B cell (primary cell): Measurements from ENCODE around the gene VPS45. TPM values are rescaled to one million over a fixed set of nuclear protein-coding genes. Genes with fewer than 3 reads are reported as not detected.
"Not testable (repeated sequence)": the region's sequence is repeated elsewhere in the genome, so short reads cannot be mapped to it uniquely, and the experiment has no call there.

Experiments
- ATAC-seq: fragments of 200-7000 bp; cut with Tn5 transposase; one replicate; pipeline ENCODE4 v1.10.0; 2021; ENCODE audit warnings: low read depth, mild to moderate bottlenecking, moderate number of reproducible peaks, moderate library complexity
- CTCF ChIA-PET: fragments of 350-600 bp; sonication (Branson Sonifier 250); formaldehyde crosslinking; loops from one replicate; lab custom pipeline; 2021; ENCODE audit warnings: antibody characterized with exemption, inconsistent platforms; lab: Charles Lee
- POLR2A ChIA-PET: fragments of 350-600 bp; sonication (Branson Sonifier 250); formaldehyde crosslinking; loops from one replicate; lab custom pipeline; 2021; ENCODE audit warnings: antibody characterized with exemption; lab: Charles Lee
- DNase-seq: peaks from one replicate; pipeline ENCODE4 v3.0.0; 2013
- H2AFZ ChIP-seq: 2 replicates; pipeline ENCODE4 v1.6.1; 2012; ENCODE audit warnings: mild to moderate bottlenecking, low read depth, low read length; ENCODE audit not compliant: insufficient read depth, poor library complexity, severe bottlenecking
- H3K27ac ChIP-seq, 2 donors: 1 replicate in 1 of 2; 2 replicates in 1 of 2; pipeline ENCODE4 v1.5.1; 2012 to 2013; ENCODE audit warnings: low read length in 2 of 2, mild to moderate bottlenecking in 2 of 2, moderate library complexity in 1 of 2
- H3K27me3 ChIP-seq, 4 experiments: fragments of 200-600 bp in 1 of 4; sonication (generic) in 1 of 4; replicated peaks in 1 of 4; 1 replicate in 2 of 4; 2 replicates in 2 of 4; pipeline versions ENCODE4 v1.6.1 to v1.7.0; 2013 to 2016; ENCODE audit warnings: low read length in 3 of 4, mild to moderate bottlenecking in 2 of 4, mixed read lengths in 1 of 4, moderate library complexity in 1 of 4; ENCODE audit not compliant: insufficient read depth in 4 of 4, control insufficient read depth in 3 of 4; ENCODE audit errors: control extremely low read depth in 1 of 4
- H3K36me3 ChIP-seq, 2 experiments: replicated peaks in 1 of 2; 1 replicate in 1 of 2; 2 replicates in 1 of 2; pipeline versions ENCODE4 v1.6.1 to v1.7.1; 2013; ENCODE audit warnings: low read length in 1 of 2; ENCODE audit not compliant: insufficient read depth in 2 of 2, control insufficient read depth in 1 of 2; ENCODE audit errors: control extremely low read depth in 1 of 2, extremely low read depth in 1 of 2
- H3K4me1 ChIP-seq, 2 donors: fragments of 200-600 bp in 1 of 2; sonication (generic) in 1 of 2; 1 replicate in 1 of 2; 2 replicates in 1 of 2; pipeline versions ENCODE4 v1.5.1 to v1.6.1; 2013 to 2017; ENCODE audit warnings: low read length in 2 of 2; ENCODE audit not compliant: control insufficient read depth in 2 of 2, insufficient read depth in 2 of 2
- H3K4me2 ChIP-seq: replicated peaks from 2 replicates; pipeline ENCODE3; 2012; ENCODE audit warnings: mild to moderate bottlenecking, low read depth, low read length; ENCODE audit not compliant: poor library complexity, severe bottlenecking
- H3K4me3 ChIP-seq, 5 experiments: fragments of 200-600 bp in 1 of 5; sonication (generic) in 1 of 5; 1 replicate in 3 of 5; 2 replicates in 2 of 5; pipeline versions ENCODE4 v1.5.1 to v1.7.0; 2011 to 2016; ENCODE audit warnings: low read length in 4 of 5, mild to moderate bottlenecking in 4 of 5, low read depth in 2 of 5, control low read depth in 1 of 5, moderate library complexity in 1 of 5; ENCODE audit not compliant: insufficient read depth in 1 of 5; ENCODE audit errors: control extremely low read depth in 1 of 5, extremely low read depth in 1 of 5
- H3K79me2 ChIP-seq: fragments of 200-600 bp; sonication (generic); one replicate; pipeline ENCODE4 v1.6.0; 2016; ENCODE audit warnings: low read length; ENCODE audit not compliant: control insufficient read depth, insufficient read depth
- H3K9ac ChIP-seq: fragments of 200-600 bp; sonication (generic); 2 replicates; pipeline ENCODE4 v1.6.1; 2017; ENCODE audit warnings: mild to moderate bottlenecking, low read length, moderate library complexity
- H3K9me3 ChIP-seq, 3 donors: one replicate each; pipeline versions ENCODE4 v1.6.1 to v1.7.1; 2013; ENCODE audit warnings: low read length in 2 of 3; ENCODE audit not compliant: control insufficient read depth in 2 of 3, insufficient read depth in 1 of 3; ENCODE audit errors: control extremely low read depth in 1 of 3
- H4K20me1 ChIP-seq: 2 replicates; pipeline ENCODE4 v1.6.0; 2012; ENCODE audit warnings: mild to moderate bottlenecking, low read length; ENCODE audit not compliant: insufficient read depth, control insufficient read depth, poor library complexity, severe bottlenecking
- H3K27ac Mint-ChIP-seq: one replicate; pipeline ENCODE4 v1.8.0; 2021; ENCODE audit warnings: mixed read lengths
- H3K27me3 Mint-ChIP-seq: one replicate; pipeline ENCODE4 v1.8.0; 2021; ENCODE audit warnings: mixed read lengths
- H3K4me1 Mint-ChIP-seq: one replicate; pipeline ENCODE4 v1.8.0; 2021; ENCODE audit warnings: mixed read lengths
- H3K4me3 Mint-ChIP-seq: one replicate; pipeline ENCODE4 v1.8.0; 2021; ENCODE audit warnings: mixed read lengths
- H3K9me3 Mint-ChIP-seq: one replicate; pipeline ENCODE4 v1.8.0; 2022; ENCODE audit warnings: mixed read lengths; ENCODE audit not compliant: insufficient read depth
- EZH2 ChIP-seq: IDR thresholded peaks from 2 replicates; pipeline ENCODE4 v1.6.1; 2012; ENCODE audit warnings: borderline replicate concordance, low read depth, mild to moderate bottlenecking, moderate library complexity, low read length; ENCODE audit not compliant: insufficient read depth, poor library complexity, severe bottlenecking
- WGBS: methylation state at CpG from one replicate; pipeline ENCODE4 v1.1.5; 2013; ENCODE audit warnings: missing lambda C conversion rate; ENCODE audit not compliant: insufficient coverage; 5-methylcytosine and 5-hydroxymethylcytosine counted together
- intact Hi-C: fragments of 100-400 bp; cut with micrococcal nuclease; formaldehyde crosslinking; loops from one replicate; pipeline ENCODE4 v1.10.0; 2022
- polyA plus RNA-seq: library from polyadenylated mRNA; depleted of rRNA; stranded (reverse); fragments of >200 nt; gene quantifications from 2 replicates; pipeline ENCODE4 v1.2.3, GENCODE V29; 2012
- total RNA-seq, 2 donors: library from RNA; stranded (reverse); fragments of 120-200 nt in 1 of 2; gene quantifications; 1 replicate in 1 of 2; 2 replicates in 1 of 2; pipeline versions ENCODE4 v1.2.3 to v1.2.4, GENCODE V29; 2013 to 2022
- TF ChIP-seq, protein P1 (sequence below): fragments of 200-600 bp; IDR thresholded peaks from one replicate; pipeline ENCODE4 v1.8.0; 2022; ENCODE audit warnings: antibody characterized with exemption, mild to moderate bottlenecking

The VPS45 gene
- total and polyA plus RNA-seq, 2 donors (not counting 1 experiment from before 2014, with no cell fraction given) = 23.4 to 49.1 TPM

DNA sequence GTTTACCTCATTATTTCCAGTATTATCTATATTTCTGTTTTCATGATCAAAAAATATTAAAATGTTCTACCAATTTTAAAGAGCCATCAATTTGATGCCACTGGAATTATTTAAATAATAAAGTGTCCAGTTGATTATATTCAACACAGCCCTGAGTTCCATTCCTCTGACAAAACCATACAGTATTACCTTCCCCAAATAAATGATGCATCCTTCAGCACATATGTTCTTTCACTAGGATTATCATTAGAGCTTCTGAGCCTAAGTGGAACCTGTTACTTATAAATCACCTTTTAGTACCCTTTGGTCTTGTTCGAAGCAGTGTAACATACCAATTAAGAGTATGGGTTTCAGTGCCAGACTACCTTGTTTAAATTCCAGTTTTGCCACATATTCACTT is 64.8 kb downstream of the VPS45 start:
- intact Hi-C loops = no loop called here
- H3K27me3 ChIP-seq = no peaks in the 10 kb centered on the region
- no CpG with 5 or more reads among the region's 1 CpG for WGBS
- Mint-ChIP-seq H3K4me3 (no peak overlapping the region), H3K9me3 (no peaks in the 10 kb centered on the region), H3K27ac (no peak overlapping the region), H3K4me1 (peaks cover 4% of the 10 kb centered on the region), H3K27me3 (no peaks in the 10 kb centered on the region)
- CTCF ChIA-PET = interaction anchor here (1.6 kb wide), 1 partner anchor 55 kb away, joined by 5 read pairs; no protein-coding TSS in a partner anchor
- ATAC-seq (no peak), DNase-seq (no peak)
- H3K4me3 ChIP-seq = no peak overlapping the region
- H3K79me2 ChIP-seq = peaks cover 2% of the 10 kb centered on the region
- H4K20me1 ChIP-seq = no peaks in the 10 kb centered on the region
- no peak overlapping the region for H3K9ac ChIP-seq
- H3K36me3 ChIP-seq = no peaks in the 10 kb centered on the region
- no peak overlapping the region for H3K27ac ChIP-seq
- no peak overlapping the region for H3K4me2 ChIP-seq
- TF ChIP-seq, protein P1, sequence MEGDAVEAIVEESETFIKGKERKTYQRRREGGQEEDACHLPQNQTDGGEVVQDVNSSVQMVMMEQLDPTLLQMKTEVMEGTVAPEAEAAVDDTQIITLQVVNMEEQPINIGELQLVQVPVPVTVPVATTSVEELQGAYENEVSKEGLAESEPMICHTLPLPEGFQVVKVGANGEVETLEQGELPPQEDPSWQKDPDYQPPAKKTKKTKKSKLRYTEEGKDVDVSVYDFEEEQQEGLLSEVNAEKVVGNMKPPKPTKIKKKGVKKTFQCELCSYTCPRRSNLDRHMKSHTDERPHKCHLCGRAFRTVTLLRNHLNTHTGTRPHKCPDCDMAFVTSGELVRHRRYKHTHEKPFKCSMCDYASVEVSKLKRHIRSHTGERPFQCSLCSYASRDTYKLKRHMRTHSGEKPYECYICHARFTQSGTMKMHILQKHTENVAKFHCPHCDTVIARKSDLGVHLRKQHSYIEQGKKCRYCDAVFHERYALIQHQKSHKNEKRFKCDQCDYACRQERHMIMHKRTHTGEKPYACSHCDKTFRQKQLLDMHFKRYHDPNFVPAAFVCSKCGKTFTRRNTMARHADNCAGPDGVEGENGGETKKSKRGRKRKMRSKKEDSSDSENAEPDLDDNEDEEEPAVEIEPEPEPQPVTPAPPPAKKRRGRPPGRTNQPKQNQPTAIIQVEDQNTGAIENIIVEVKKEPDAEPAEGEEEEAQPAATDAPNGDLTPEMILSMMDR = no peak
- TF ChIP-seq EZH2 = no peak
- H3K4me1 ChIP-seq = peaks cover 3 to 7% of the 10 kb centered on the region in 2 donors
- H2AFZ ChIP-seq = no peak overlapping the region
- peaks cover 0 to 2% (median 0%) of the 10 kb centered on the region in 3 donors for H3K9me3 ChIP-seq
- POLR2A ChIA-PET = no interaction called here

DNA sequence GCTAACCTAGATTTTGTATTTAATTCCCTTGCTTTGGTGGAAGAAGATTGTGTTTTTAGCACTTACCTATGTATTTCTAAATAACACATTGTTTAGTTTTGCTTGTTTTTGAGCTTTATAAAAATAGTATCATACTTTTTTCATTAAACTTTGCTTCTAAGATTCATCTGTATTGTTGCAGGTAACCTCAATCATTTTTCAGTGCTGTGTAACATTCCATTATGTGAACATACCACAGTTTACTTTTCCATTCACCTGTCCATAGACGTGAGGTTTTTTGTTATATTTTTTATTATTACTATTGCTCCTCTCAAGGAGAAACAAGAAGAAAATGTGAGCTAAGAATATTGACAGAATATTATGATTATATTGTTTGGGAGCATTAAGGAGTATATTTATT is 67.0 kb downstream of the VPS45 start:
- Histone ChIP-seq H4K20me1 (no peaks in the 10 kb centered on the region), H3K4me3 (no peak overlapping the region), H3K27ac (no peak overlapping the region), H3K27me3 (no peaks in the 10 kb centered on the region), H2AFZ (no peak overlapping the region), H3K79me2 (peaks cover 2% of the 10 kb centered on the region), H3K36me3 (peaks cover 0 to 2% of the 10 kb centered on the region in 2 experiments), H3K9ac (no peak overlapping the region), H3K4me1 (no peaks in the 10 kb centered on the region), H3K4me2 (no peak overlapping the region), H3K9me3 (peaks cover 0 to 2% (median 0%) of the 10 kb centered on the region in 3 donors)
- Mint-ChIP-seq H3K9me3 (no peaks in the 10 kb centered on the region), H3K27me3 (no peaks in the 10 kb centered on the region), H3K4me3 (no peak overlapping the region), H3K4me1 (peaks cover 1% of the 10 kb centered on the region), H3K27ac (no peak overlapping the region)
- CTCF ChIA-PET = no interaction called here
- POLR2A ChIA-PET = no interaction called here
- intact Hi-C loops = no loop called here
- TF ChIP-seq, protein P1 = no peak
- TF ChIP-seq EZH2 = no peak
- WGBS = no CpG with 5 or more reads among the region's 1 CpG
- ATAC-seq (no peak), DNase-seq (no peak)

DNA sequence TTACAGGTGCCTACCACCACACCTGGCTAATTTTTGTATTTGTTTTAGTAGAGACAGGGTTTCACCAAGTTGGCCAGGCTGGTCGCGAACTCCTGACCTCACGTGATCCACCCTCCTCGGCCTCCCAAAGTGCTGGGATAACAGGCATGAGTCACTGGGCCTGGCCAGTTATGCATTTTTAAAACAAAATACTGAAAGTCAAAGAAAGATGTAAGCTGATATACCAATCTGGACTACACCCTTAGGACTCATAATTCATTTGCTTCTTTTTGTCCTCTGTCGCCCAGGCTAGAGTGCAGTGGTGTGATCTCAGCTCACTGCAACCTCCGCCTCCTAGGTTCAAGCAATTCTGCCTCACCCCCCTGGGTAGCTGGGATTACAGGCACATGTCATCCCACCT is 67.8 kb downstream of the VPS45 start:
- H3K9me3 Mint-ChIP-seq, H3K4me1 ChIP-seq, H3K4me3 Mint-ChIP-seq, intact Hi-C loops, H4K20me1 ChIP-seq, H3K9me3 ChIP-seq, H3K27ac ChIP-seq, DNase-seq, H3K36me3 ChIP-seq, H3K4me2 ChIP-seq, H3K9ac ChIP-seq, H3K27me3 Mint-ChIP-seq, H3K27ac Mint-ChIP-seq, CTCF ChIA-PET, H2AFZ ChIP-seq, H3K4me3 ChIP-seq, ATAC-seq, H3K4me1 Mint-ChIP-seq, H3K27me3 ChIP-seq, H3K79me2 ChIP-seq: not testable (repeated sequence)
- POLR2A ChIA-PET = interaction anchor here (0.6 kb wide), 1 partner anchor 55 kb away, joined by 6 read pairs; no protein-coding TSS in a partner anchor
- WGBS = 100% methylated on average over 2 of the region's 6 CpGs
